Mucosa of descending colon (tissue), 3 donors: ENCODE results near the gene TPM2. TPM values are rescaled to one million over a fixed set of nuclear protein-coding genes. Genes with fewer than 3 reads are reported as not detected.

ENCODE experiments used
- ATAC-seq: fragments of 200-7000 bp; cut with Tn5 transposase; one replicate; pipeline ENCODE4 v1.9.1; 2020; ENCODE audit warnings: mild to moderate bottlenecking, moderate library complexity
- DNase-seq, 3 donors: peaks; one replicate each; pipeline ENCODE4 v3.0.0-alpha.2; 2020
- H3K36me3 ChIP-seq: fragments of 200-600 bp; one replicate; pipeline ENCODE4 v1.8.0; 2021; ENCODE audit warnings: low read depth, mild to moderate bottlenecking
- H3K4me1 ChIP-seq: fragments of 200-600 bp; one replicate; pipeline ENCODE4 v1.8.0; 2021; ENCODE audit warnings: low read depth, mild to moderate bottlenecking
- H3K4me3 ChIP-seq: fragments of 200-600 bp; one replicate; pipeline ENCODE4 v1.8.0; 2021; ENCODE audit warnings: mild to moderate bottlenecking
- H3K9me3 ChIP-seq: fragments of 200-600 bp; one replicate; pipeline ENCODE4 v1.8.0; 2021; ENCODE audit warnings: mild to moderate bottlenecking
- CTCF ChIP-seq: fragments of 200-600 bp; IDR thresholded peaks from one replicate; pipeline ENCODE4 v1.8.0; 2022; ENCODE audit warnings: antibody characterized with exemption, mild to moderate bottlenecking
- intact Hi-C, 2 donors: fragments of 100-400 bp; cut with DNase I in 1 of 2; cut with micrococcal nuclease in 1 of 2; formaldehyde crosslinking; loops; one replicate each; pipeline versions ENCODE4 v1.11.0 to v1.11.1; 2022; cut with DNase I, micrococcal nuclease
- total RNA-seq, 3 donors: library from RNA; stranded (reverse); fragmentation: NEBNext Ultra II Directional in 2 of 3; extraction: Animal tissue kit (Norgen Biotek cat#: 25700) in 2 of 3; gene quantifications; one replicate each; pipeline versions ENCODE4 v1.2.1 to v1.2.4, GENCODE V29; 2021 to 2023
- donor health status: DM: no; HTN: no; CAD: no; lungs with moderate emphysema.
- donor health status: DM: no; HTN: no; CAD: no.
- donor health status: DM: no; HTN: yes; CAD: no.

The TPM2 gene
- total RNA-seq, 3 donors from 2014 or later: 45.3 to 1,899 (median 152) TPM

- no peaks in the 10 kb centered on the region for H3K36me3 ChIP-seq
- TF ChIP-seq CTCF: no peak
- peak overlapping the region; percentile 6 for H3K4me3 ChIP-seq
- intact Hi-C loops: no loop called here
- no peak for ATAC-seq
- DNase-seq: no peak
- H3K9me3 ChIP-seq: no peaks in the 10 kb centered on the region
- peaks cover 40% of the 10 kb centered on the region for H3K4me1 ChIP-seq
Measured at GRCh38 chr9:35665471-35665818, 24.3 kb downstream of the TPM2 start.

- H3K4me1 ChIP-seq: peaks cover 45% of the 10 kb centered on the region
- DNase-seq (peak; percentile 88 to 94 (median 91)), ATAC-seq (peak; percentile 86)
- intact Hi-C loops: no loop called here
- no peaks in the 10 kb centered on the region for H3K36me3 ChIP-seq
- no peak for TF ChIP-seq CTCF
- peak within 1 kb of the TSS; percentile 6 for H3K4me3 ChIP-seq
- H3K9me3 ChIP-seq: no peaks in the 10 kb centered on the region
Measured at GRCh38 chr9:35664531-35665470, 24.9 kb downstream of the TPM2 start, which contains the start of gene ARHGEF39. ARHGEF39 (minus strand) TSS chr9:35665195; CDS start chr9:35665169, 26 bp downstream.

- ATAC-seq (no peak), DNase-seq (peak in 1 of 3 donors; percentile 35)
- no peak for TF ChIP-seq CTCF
- Histone ChIP-seq H3K36me3 (peaks cover 5% of the 10 kb centered on the region), H3K4me3 (no peak overlapping the region), H3K4me1 (peaks cover 58% of the 10 kb centered on the region), H3K9me3 (no peaks in the 10 kb centered on the region)
- intact Hi-C loops: no loop called here
Measured at GRCh38 chr9:35662437-35662836, 27.3 kb downstream of the TPM2 start.

GRCh38 chr9:35661756-35662350, 27.9 kb downstream of the TPM2 start:
- no peak for ATAC-seq
- intact Hi-C loops: no loop called here
- H3K4me3 ChIP-seq: no peak overlapping the region
- TF ChIP-seq CTCF: no peak
- peak in 1 of 3 donors; percentile 21 for DNase-seq
- no peaks in the 10 kb centered on the region for H3K9me3 ChIP-seq
- H3K36me3 ChIP-seq: peaks cover 5% of the 10 kb centered on the region
- peaks cover 63% of the 10 kb centered on the region for H3K4me1 ChIP-seq

GRCh38 chr9:35660966-35661415, 28.7 kb downstream of the TPM2 start:
- ATAC-seq (peak; percentile 31), DNase-seq (peak in 2 of 3 donors; percentile 74 to 77)
- Histone ChIP-seq H3K9me3 (no peaks in the 10 kb centered on the region), H3K4me1 (peaks cover 66% of the 10 kb centered on the region), H3K36me3 (peaks cover 5% of the 10 kb centered on the region), H3K4me3 (no peak overlapping the region)
- peak; percentile 14 for TF ChIP-seq CTCF
- intact Hi-C loops: no loop called here
